Neural cell (in vitro differentiated cells): Measurements from ENCODE around the gene AHRR. TPM values are rescaled to one million over a fixed set of nuclear protein-coding genes. Genes with fewer than 3 reads are reported as not detected.

Source experiments
- H2AFZ ChIP-seq: fragments of 200-600, 300-800 bp; sonication (generic), shearing (Covaris generic); 2 replicates; pipeline ENCODE4 v1.6.0; 2014; ENCODE audit warnings: low read depth, mild to moderate bottlenecking, antibody characterized with exemption, low read length, moderate library complexity
- H3F3A ChIP-seq: fragments of 200-600 bp; shearing (Covaris generic); 2 replicates; pipeline ENCODE4 v1.6.1; 2016; ENCODE audit warnings: mild to moderate bottlenecking, moderate library complexity, mixed read lengths, antibody characterized with exemption, low read length; ENCODE audit not compliant: insufficient read depth, poor library complexity, severe bottlenecking
- H3K27ac ChIP-seq: fragments of 200-600, 300-800 bp; sonication (generic), shearing (Covaris generic); 2 replicates; pipeline ENCODE4 v1.5.1; 2014; ENCODE audit warnings: mild to moderate bottlenecking, low read length, moderate library complexity
- H3K27me3 ChIP-seq: fragments of 300-800, 200-600 bp; sonication (generic), shearing (Covaris generic); 2 replicates; pipeline ENCODE4 v1.6.0; 2014; ENCODE audit warnings: mild to moderate bottlenecking, low read depth, low read length, moderate library complexity; ENCODE audit not compliant: insufficient read depth
- H3K36me3 ChIP-seq: fragments of 300-800, 200-600 bp; sonication (generic), shearing (Covaris generic); 2 replicates; pipeline ENCODE4 v1.5.1; 2014; ENCODE audit warnings: mild to moderate bottlenecking, antibody characterized with exemption, low read length, moderate library complexity; ENCODE audit not compliant: insufficient read depth
- H3K4me2 ChIP-seq: fragments of 300-800, 200-600 bp; sonication (generic), shearing (Covaris generic); 2 replicates; pipeline ENCODE4 v1.6.0; 2014; ENCODE audit warnings: mild to moderate bottlenecking, low read length
- H3K4me3 ChIP-seq: fragments of 300-800, 200-600 bp; sonication (generic), shearing (Covaris generic); 2 replicates; pipeline ENCODE4 v1.5.1; 2014; ENCODE audit warnings: mild to moderate bottlenecking, low read length, moderate library complexity
- H3K79me2 ChIP-seq: fragments of 200-600 bp; shearing (Covaris generic); replicated peaks from 2 replicates; pipeline ENCODE4 v1.6.0; 2014; ENCODE audit warnings: mild to moderate bottlenecking, low read length, moderate library complexity; ENCODE audit not compliant: insufficient read depth
- H3K9ac ChIP-seq: fragments of 300-800, 200-600 bp; sonication (generic), shearing (Covaris generic); 2 replicates; pipeline ENCODE4 v1.6.1; 2016; ENCODE audit warnings: mild to moderate bottlenecking, low read length, mixed read lengths
- H3K9me2 ChIP-seq: fragments of 200-600 bp; shearing (Covaris generic); 2 replicates; pipeline ENCODE4 v1.6.1; 2016; ENCODE audit warnings: mild to moderate bottlenecking, low read length, mixed read lengths; ENCODE audit not compliant: insufficient read depth
- H3K9me3 ChIP-seq: fragments of 200-600, 300-800 bp; sonication (generic), shearing (Covaris generic); 2 replicates; pipeline ENCODE4 v1.6.1; 2016; ENCODE audit warnings: mild to moderate bottlenecking, mixed run types, low read length, moderate library complexity, mixed read lengths
- H4K20me1 ChIP-seq: fragments of 200-600 bp; shearing (Covaris generic); 2 replicates; pipeline ENCODE4 v1.6.1; 2016; ENCODE audit warnings: mild to moderate bottlenecking, mixed run types; ENCODE audit not compliant: insufficient read depth
- CTCF ChIP-seq: fragments of 450-650 bp; IDR thresholded peaks from 2 replicates; pipeline ENCODE4 v1.5.1; 2014; ENCODE audit warnings: antibody characterized with exemption, mild to moderate bottlenecking, moderate library complexity; ENCODE audit not compliant: poor library complexity, severe bottlenecking
- EP300 ChIP-seq: fragments of 450-650 bp; conservative IDR thresholded peaks from 2 replicates; pipeline ENCODE4 v1.6.1; 2014; ENCODE audit warnings: antibody characterized with exemption, mild to moderate bottlenecking, moderate library complexity; ENCODE audit not compliant: poor library complexity, severe bottlenecking
- EZH2 ChIP-seq: fragments of 200-600, 300-800 bp; shearing (Covaris generic), sonication (generic); IDR thresholded peaks from 2 replicates; pipeline ENCODE4 v1.6.1; 2014; ENCODE audit warnings: antibody characterized with exemption, low read length, borderline replicate concordance, mild to moderate bottlenecking; ENCODE audit not compliant: insufficient read depth, poor library complexity, severe bottlenecking
- MXI1 ChIP-seq: fragments of 450-650 bp; conservative IDR thresholded peaks from 2 replicates; pipeline ENCODE4 v1.6.1; 2014; ENCODE audit warnings: antibody characterized with exemption, mild to moderate bottlenecking; ENCODE audit not compliant: poor library complexity, severe bottlenecking
- POLR2AphosphoS5 ChIP-seq: IDR thresholded peaks from 2 replicates; pipeline ENCODE4 v1.6.1; 2012
- RAD21 ChIP-seq: fragments of 450-650 bp; conservative IDR thresholded peaks from 2 replicates; pipeline ENCODE4 v1.6.1; 2014; ENCODE audit warnings: antibody characterized with exemption, mild to moderate bottlenecking, moderate library complexity
- REST ChIP-seq: IDR thresholded peaks from 2 replicates; pipeline ENCODE4 v1.6.1; 2012; ENCODE audit warnings: borderline replicate concordance
- SMC3 ChIP-seq: fragments of 450-650 bp; conservative IDR thresholded peaks from 2 replicates; pipeline ENCODE4 v1.6.1; 2014; ENCODE audit warnings: antibody characterized with exemption, mild to moderate bottlenecking, moderate library complexity; ENCODE audit not compliant: poor library complexity
- TAF1 ChIP-seq: IDR thresholded peaks from 2 replicates; pipeline ENCODE4 v1.6.1; 2012; ENCODE audit warnings: low read depth
- polyA plus RNA-seq: library from polyadenylated mRNA; depleted of rRNA; stranded (reverse); fragments of >200 nt; gene quantifications from 2 replicates; pipeline ENCODE4 v1.2.3, GENCODE V29; 2014

Gene AHRR
- polyA plus RNA-seq, 1 donor from 2014 or later, result 0.26 TPM

GRCh38 chr5:404666-405241 is 83.2 kb downstream of the AHRR start:
- Histone ChIP-seq H4K20me1 (no peaks in the 10 kb centered on the region), H3K36me3 (no peaks in the 10 kb centered on the region), H3K9me3 (no peaks in the 10 kb centered on the region), H2AFZ (no peak overlapping the region), H3K27me3 (no peaks in the 10 kb centered on the region), H3K4me3 (no peak overlapping the region), H3K9ac (no peak overlapping the region), H3K27ac (no peak overlapping the region), H3F3A (no peaks in the 10 kb centered on the region), H3K4me2 (no peak overlapping the region), H3K9me2 (no peaks in the 10 kb centered on the region), H3K79me2 (no peaks in the 10 kb centered on the region)
- TF ChIP-seq RAD21 (no peak), REST (no peak)

- no peaks in the 10 kb centered on the region for H3F3A ChIP-seq
- TF ChIP-seq RAD21 (no peak), POLR2AphosphoS5 (no peak), TAF1 (no peak), MXI1 (no peak), REST (no peak), CTCF (no peak), SMC3 (no peak), EZH2 (no peak), EP300 (no peak)
- H3K9me2 ChIP-seq, result no peaks in the 10 kb centered on the region
- no peak overlapping the region for H2AFZ ChIP-seq
- no peaks in the 10 kb centered on the region for H3K36me3 ChIP-seq
- no peaks in the 10 kb centered on the region for H3K27me3 ChIP-seq
- no peak overlapping the region for H3K4me3 ChIP-seq
- no peaks in the 10 kb centered on the region for H4K20me1 ChIP-seq
- no peaks in the 10 kb centered on the region for H3K9me3 ChIP-seq
- H3K9ac ChIP-seq, result no peak overlapping the region
- H3K4me2 ChIP-seq, result no peak overlapping the region
- H3K27ac ChIP-seq, result no peak overlapping the region
- H3K79me2 ChIP-seq, result no peaks in the 10 kb centered on the region
Observed at GRCh38 chr5:405421-405820, 83.9 kb downstream of the AHRR start.
